ENCODE measurements around the gene SORL1.
"Not testable (repeated sequence)": the region's sequence is repeated elsewhere in the genome, so short reads cannot be mapped to it uniquely, and the experiment has no call there.

SORL1 gene

GRCh38 chr11:121564948-121565684 lies 113.0 kb downstream of the SORL1 start:
- DNase-seq (ENCODE audit: low spot score), result no peak

GRCh38 chr11:121566279-121567168 lies 114.4 kb downstream of the SORL1 start:
- DNase-seq (ENCODE audit: low spot score), result no peak

- DNase-seq (ENCODE audit: low spot score), result no peak
Measured at GRCh38 chr11:121567995-121568394, 115.9 kb downstream of the SORL1 start.

- DNase-seq (ENCODE audit: low spot score), result not testable (repeated sequence)
Measured at GRCh38 chr11:121569332-121570299, 117.5 kb downstream of the SORL1 start.

GRCh38 chr11:121570453-121570852 lies 118.3 kb downstream of the SORL1 start:
- no peak for DNase-seq (ENCODE audit: low spot score)

GRCh38 chr11:121571506-121571905 lies 119.4 kb downstream of the SORL1 start:
- no peak for DNase-seq (ENCODE audit: low spot score)

- no peak for DNase-seq (ENCODE audit: low spot score)
Measured at GRCh38 chr11:121572571-121573059, 120.5 kb downstream of the SORL1 start.

- no peak for DNase-seq (ENCODE audit: low spot score)
Measured at GRCh38 chr11:121574801-121575200, 122.7 kb downstream of the SORL1 start.

GRCh38 chr11:121575250-121575962 lies 123.3 kb downstream of the SORL1 start:
- DNase-seq (ENCODE audit: low spot score), result no peak

GRCh38 chr11:121575963-121576290 lies 123.8 kb downstream of the SORL1 start:
- no peak for DNase-seq (ENCODE audit: low spot score)

GRCh38 chr11:121576531-121576930 lies 124.4 kb downstream of the SORL1 start:
- no peak for DNase-seq (ENCODE audit: low spot score)

GRCh38 chr11:121577106-121577848 lies 125.2 kb downstream of the SORL1 start:
- no peak for DNase-seq (ENCODE audit: low spot score)

- no peak for DNase-seq (ENCODE audit: low spot score)
Measured at GRCh38 chr11:121578251-121578976, 126.3 kb downstream of the SORL1 start.

GRCh38 chr11:121580154-121580553 lies 128.0 kb downstream of the SORL1 start:
- no peak for DNase-seq (ENCODE audit: low spot score)

GRCh38 chr11:121581607-121582006 lies 129.5 kb downstream of the SORL1 start:
- no peak for DNase-seq (ENCODE audit: low spot score)

GRCh38 chr11:121582296-121582695 lies 130.2 kb downstream of the SORL1 start:
- no peak for DNase-seq (ENCODE audit: low spot score)

GRCh38 chr11:121583825-121584224 lies 131.7 kb downstream of the SORL1 start:
- DNase-seq (ENCODE audit: low spot score), result no peak

- DNase-seq (ENCODE audit: low spot score), result no peak
Measured at GRCh38 chr11:121586750-121587149, 134.6 kb downstream of the SORL1 start.

- DNase-seq (ENCODE audit: low spot score), result no peak
Measured at GRCh38 chr11:121587182-121587581, 135.1 kb downstream of the SORL1 start.

GRCh38 chr11:121588747-121589146 lies 136.6 kb downstream of the SORL1 start:
- no peak for DNase-seq (ENCODE audit: low spot score)

Data from D341Med (cell line).